ENCODE data around the gene THAP2. TPM values are rescaled to one million over a fixed set of nuclear protein-coding genes. Genes with fewer than 3 reads are reported as not detected.

The THAP2 gene
- 3.1 and 4.7 TPM in 2 replicates for total RNA-seq

DNA sequence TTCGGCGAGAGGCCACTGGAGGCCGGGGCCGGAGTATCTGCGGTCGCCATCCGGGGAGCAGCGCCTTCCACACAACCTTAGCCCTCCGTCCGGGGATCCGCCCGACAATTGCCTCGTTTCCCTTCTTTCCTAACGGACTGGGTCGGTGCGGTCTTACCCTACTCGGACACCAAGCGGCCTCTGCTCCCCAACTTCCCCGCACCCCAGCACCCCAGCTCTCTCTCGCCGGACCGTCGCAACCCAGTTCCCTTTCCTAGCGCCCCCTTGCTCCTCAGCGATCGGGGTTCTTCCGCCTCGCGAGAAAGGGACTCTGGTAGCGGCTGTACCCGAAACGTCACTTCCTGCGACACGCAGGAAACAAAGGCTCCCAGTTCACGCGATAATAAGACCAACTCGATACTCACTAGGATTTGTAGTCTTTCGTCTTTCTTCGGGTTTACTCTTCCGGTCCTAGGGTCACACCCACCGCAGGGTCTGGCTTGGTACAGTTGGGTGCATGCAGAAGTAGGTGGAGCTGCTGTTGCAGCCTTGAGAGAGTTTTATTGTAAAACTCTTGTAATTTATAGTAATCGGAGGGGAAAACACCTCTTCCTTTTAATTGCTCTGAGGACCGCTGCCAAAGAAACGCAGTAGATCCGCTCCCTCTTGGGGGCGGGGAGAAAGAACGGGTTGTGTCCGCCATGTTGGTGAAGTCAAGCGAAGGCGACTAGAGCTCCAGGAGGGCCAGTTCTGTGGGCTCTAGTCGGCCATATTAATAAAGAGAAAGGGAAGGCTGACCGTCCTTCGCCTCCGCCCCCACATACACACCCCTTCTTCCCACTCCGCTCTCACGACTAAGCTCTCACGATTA is at the start of gene THAP2, which contains the start of gene ZFC3H1:
TSS of gene THAP2 (plus strand) at position 741 of the 850 bp plus-strand sequence. CDS start 209 bp downstream, outside the sequence.
TSS of gene ZFC3H1 (minus strand) at position 288 of the 850 bp plus-strand sequence. CDS start at position 50, 238 bp downstream.

DNA sequence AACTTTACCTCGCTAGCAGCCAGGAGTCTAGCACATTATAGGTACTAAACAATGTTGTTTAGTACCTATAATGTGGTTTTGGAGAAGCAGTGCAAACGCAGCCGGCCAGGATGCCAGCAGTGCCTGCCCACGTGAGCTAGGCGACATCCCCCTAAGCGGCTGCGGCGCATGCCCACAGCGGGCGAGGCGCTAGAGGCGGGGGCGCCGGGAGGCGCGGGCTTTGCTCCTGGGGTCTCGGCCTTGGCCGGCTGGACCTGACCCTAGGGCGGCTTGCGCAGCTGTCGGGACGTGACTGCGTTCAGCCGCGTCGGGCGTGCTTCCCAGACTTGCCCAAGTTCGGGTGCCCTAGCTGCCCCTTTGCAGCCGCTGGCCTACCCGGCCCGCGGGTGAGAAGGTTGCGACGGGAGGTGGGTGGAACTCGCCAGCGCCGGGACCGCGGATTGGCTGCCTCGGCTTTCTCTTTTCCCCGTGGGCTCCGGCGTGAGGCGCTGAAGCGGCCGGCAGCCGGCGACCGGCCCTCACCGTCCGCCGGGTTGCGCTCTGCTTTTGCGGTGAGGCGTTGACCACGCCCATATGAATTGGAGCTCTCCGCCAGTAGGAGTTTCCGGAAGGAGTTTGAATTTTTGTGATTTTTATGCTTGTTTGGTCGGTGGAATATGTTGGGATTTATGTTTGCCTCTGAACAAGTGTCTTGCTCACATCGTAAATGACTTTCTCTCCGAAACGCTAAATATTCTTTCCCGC is 22.0 kb downstream of the THAP2 start, which contains the start of gene TMEM19:
TSS of gene TMEM19 (plus strand) at position 169 of the 744 bp plus-strand sequence. CDS start 599 bp downstream, outside the sequence.

Other genes starting within 250 kb of the THAP2 start
- not detected in 2 replicates for gene LGR5, start 224.5 kb upstream of the THAP2 start, total RNA-seq
- gene ZFC3H1, start 453 bp upstream of the THAP2 start, total RNA-seq = 28.4 and 41.3 TPM in 2 replicates
- 17.2 and 29.1 TPM in 2 replicates for gene TMEM19, start 21.8 kb downstream of the THAP2 start, total RNA-seq
- gene RAB21, start 90.6 kb downstream of the THAP2 start, total RNA-seq = 13.6 and 26.0 TPM in 2 replicates
- gene TBC1D15, start 175.5 kb downstream of the THAP2 start, total RNA-seq = 25.0 and 38.5 TPM in 2 replicates